HL-60 (cell line): ENCODE measurements around the gene PELI2.

Experiments used
- DNase-seq, 2 experiments: peaks; one replicate each; pipeline ENCODE4 v3.0.0-alpha.2; 2010 to 2020; ENCODE audit warnings: low read depth in 1 of 2, low spot score in 1 of 2
- H3K27ac ChIP-seq: fragments of 250-450 bp; sonication (Bioruptor Pico); replicated peaks from 2 replicates; pipeline ENCODE4 v1.5.1; 2020; ENCODE audit warnings: mild to moderate bottlenecking, moderate library complexity
- H3K27me3 ChIP-seq: fragments of 250-450 bp; sonication (Bioruptor Pico); 2 replicates; pipeline ENCODE4 v1.5.1; 2021; ENCODE audit warnings: mild to moderate bottlenecking, moderate library complexity; ENCODE audit not compliant: insufficient read depth, poor library complexity, severe bottlenecking
- H3K4me3 ChIP-seq: replicated peaks from 2 replicates; pipeline ENCODE4 v1.5.1; 2011; ENCODE audit warnings: mild to moderate bottlenecking, control low read depth, low read length; ENCODE audit not compliant: insufficient read depth
- GABPA ChIP-seq: IDR thresholded peaks from 2 replicates; pipeline ENCODE4 v1.6.1; 2012; ENCODE audit warnings: low read depth
- POLR2AphosphoS5 ChIP-seq: IDR thresholded peaks from 2 replicates; pipeline ENCODE4 v1.6.1; 2012; ENCODE audit warnings: low read depth
- REST ChIP-seq: IDR thresholded peaks from 2 replicates; pipeline ENCODE4 v1.6.1; 2012; ENCODE audit warnings: low read depth; ENCODE audit not compliant: insufficient replicate concordance
- SPI1 ChIP-seq: IDR thresholded peaks from 2 replicates; pipeline ENCODE4 v1.6.1; 2012; ENCODE audit warnings: low read depth, mild to moderate bottlenecking, borderline replicate concordance
- TF ChIP-seq, protein P1 (sequence below): IDR thresholded peaks from one replicate; pipeline ENCODE4 v1.5.1; 2011; ENCODE audit warnings: low read length, control low read depth, inconsistent platforms; ENCODE audit not compliant: insufficient read depth

PELI2 gene

GRCh38 chr14:56247495-56248200 is 129.4 kb downstream of the PELI2 start:
- Histone ChIP-seq H3K4me3 (no peak overlapping the region), H3K27ac (no peak overlapping the region)
- DNase-seq: no peak

DNA sequence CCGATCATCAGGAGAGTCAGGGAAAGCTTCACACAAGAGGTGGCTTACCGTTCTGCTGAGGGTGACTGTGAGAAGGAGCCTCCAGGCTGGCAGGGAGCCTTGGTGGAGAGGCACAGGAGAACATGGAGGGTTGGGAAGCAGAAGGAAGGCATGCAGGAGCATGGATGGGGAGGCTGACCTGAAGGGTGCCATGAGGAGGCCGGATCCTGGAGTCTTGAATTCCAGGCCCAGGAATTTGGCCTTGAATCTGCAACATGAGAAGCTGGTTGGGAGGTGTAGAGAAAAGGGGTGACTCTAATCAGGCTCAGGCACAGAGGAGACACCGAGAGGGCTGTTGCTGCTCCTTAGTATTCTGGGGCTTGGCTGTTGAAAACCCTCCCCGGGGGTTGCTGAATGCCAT is 130.2 kb downstream of the PELI2 start:
- no peak for DNase-seq
- H3K4me3 ChIP-seq: no peak overlapping the region
- H3K27ac ChIP-seq: no peak overlapping the region
- H3K27me3 ChIP-seq: no peaks in the 10 kb centered on the region
- no peak for TF ChIP-seq GABPA
- TF ChIP-seq, protein P1, sequence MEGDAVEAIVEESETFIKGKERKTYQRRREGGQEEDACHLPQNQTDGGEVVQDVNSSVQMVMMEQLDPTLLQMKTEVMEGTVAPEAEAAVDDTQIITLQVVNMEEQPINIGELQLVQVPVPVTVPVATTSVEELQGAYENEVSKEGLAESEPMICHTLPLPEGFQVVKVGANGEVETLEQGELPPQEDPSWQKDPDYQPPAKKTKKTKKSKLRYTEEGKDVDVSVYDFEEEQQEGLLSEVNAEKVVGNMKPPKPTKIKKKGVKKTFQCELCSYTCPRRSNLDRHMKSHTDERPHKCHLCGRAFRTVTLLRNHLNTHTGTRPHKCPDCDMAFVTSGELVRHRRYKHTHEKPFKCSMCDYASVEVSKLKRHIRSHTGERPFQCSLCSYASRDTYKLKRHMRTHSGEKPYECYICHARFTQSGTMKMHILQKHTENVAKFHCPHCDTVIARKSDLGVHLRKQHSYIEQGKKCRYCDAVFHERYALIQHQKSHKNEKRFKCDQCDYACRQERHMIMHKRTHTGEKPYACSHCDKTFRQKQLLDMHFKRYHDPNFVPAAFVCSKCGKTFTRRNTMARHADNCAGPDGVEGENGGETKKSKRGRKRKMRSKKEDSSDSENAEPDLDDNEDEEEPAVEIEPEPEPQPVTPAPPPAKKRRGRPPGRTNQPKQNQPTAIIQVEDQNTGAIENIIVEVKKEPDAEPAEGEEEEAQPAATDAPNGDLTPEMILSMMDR: no peak
- TF ChIP-seq SPI1: no peak
- TF ChIP-seq REST: no peak
- no peak for TF ChIP-seq POLR2AphosphoS5

More at GRCh38 chr14:56247495-56248200, 129.4 kb downstream of the PELI2 start:
- no peak for TF ChIP-seq POLR2AphosphoS5
- TF ChIP-seq SPI1: no peak
- no peak for TF ChIP-seq GABPA
- no peaks in the 10 kb centered on the region for H3K27me3 ChIP-seq

- H3K27ac ChIP-seq: no peak overlapping the region
- H3K4me3 ChIP-seq: no peak overlapping the region
- no peak for DNase-seq
Observed at GRCh38 chr14:56261046-56261445, 142.8 kb downstream of the PELI2 start.

More at GRCh38 chr14:56261046-56261445, 142.8 kb downstream of the PELI2 start:
- no peaks in the 10 kb centered on the region for H3K27me3 ChIP-seq
- TF ChIP-seq, protein P1: no peak
- TF ChIP-seq POLR2AphosphoS5 (no peak), SPI1 (no peak), REST (no peak)
